ENCODE results near the gene BTBD2.

The BTBD2 gene

GRCh38 chr19:1952635-1953034 is 62.9 kb downstream of the BTBD2 start:
- peaks cover 19% of the 10 kb centered on the region; the same call in 1 of the 2 replicates for H3K36me3 ChIP-seq (ENCODE audit: control insufficient read depth, insufficient read depth, low read length)
- no peaks in the 10 kb centered on the region; the same call in 1 of the 2 replicates for H3K4me1 ChIP-seq (ENCODE audit: control insufficient read depth, insufficient read depth, low read length)
- H3K4me3 ChIP-seq (ENCODE audit: low read depth, low read length), result no peak overlapping the region
- H3K9ac ChIP-seq (ENCODE audit: low read depth, low read length), result no peak overlapping the region
- H3K9me3 ChIP-seq (ENCODE audit: control insufficient read depth, insufficient read depth, low read length), result no peaks in the 10 kb centered on the region
- H3K27me3 ChIP-seq (ENCODE audit: control insufficient read depth, insufficient read depth, low read length), result no peaks in the 10 kb centered on the region
- no peak overlapping the region for H3K27ac ChIP-seq (ENCODE audit: low read depth, low read length)

GRCh38 chr19:1950640-1951039 is 64.9 kb downstream of the BTBD2 start:
- Histone ChIP-seq H3K9ac (ENCODE audit: low read depth, low read length) (no peak overlapping the region), H3K9me3 (ENCODE audit: control insufficient read depth, insufficient read depth, low read length) (no peaks in the 10 kb centered on the region), H3K4me1 (ENCODE audit: control insufficient read depth, insufficient read depth, low read length) (no peaks in the 10 kb centered on the region; the same call in 1 of the 2 replicates), H3K36me3 (ENCODE audit: control insufficient read depth, insufficient read depth, low read length) (peaks cover 21% of the 10 kb centered on the region; the same call in 1 of the 2 replicates), H3K27ac (ENCODE audit: low read depth, low read length) (no peak overlapping the region), H3K27me3 (ENCODE audit: control insufficient read depth, insufficient read depth, low read length) (no peaks in the 10 kb centered on the region), H3K4me3 (ENCODE audit: low read depth, low read length) (no peak overlapping the region)

GRCh38 chr19:1949304-1950101 is 66.0 kb downstream of the BTBD2 start:
- H3K27ac ChIP-seq (ENCODE audit: low read depth, low read length), result no peak overlapping the region
- no peaks in the 10 kb centered on the region for H3K9me3 ChIP-seq (ENCODE audit: control insufficient read depth, insufficient read depth, low read length)
- H3K9ac ChIP-seq (ENCODE audit: low read depth, low read length), result no peak overlapping the region
- H3K4me3 ChIP-seq (ENCODE audit: low read depth, low read length), result no peak overlapping the region
- H3K27me3 ChIP-seq (ENCODE audit: control insufficient read depth, insufficient read depth, low read length), result no peaks in the 10 kb centered on the region
- H3K36me3 ChIP-seq (ENCODE audit: control insufficient read depth, insufficient read depth, low read length), result peaks cover 21% of the 10 kb centered on the region; the same call in 1 of the 2 replicates
- H3K4me1 ChIP-seq (ENCODE audit: control insufficient read depth, insufficient read depth, low read length), result no peaks in the 10 kb centered on the region; the same call in 1 of the 2 replicates

GRCh38 chr19:1947651-1948209 is 67.8 kb downstream of the BTBD2 start:
- peaks cover 10% of the 10 kb centered on the region for H3K4me1 ChIP-seq (ENCODE audit: control insufficient read depth, insufficient read depth, low read length)
- no peak overlapping the region for H3K27ac ChIP-seq (ENCODE audit: low read depth, low read length)
- H3K4me3 ChIP-seq (ENCODE audit: low read depth, low read length), result no peak overlapping the region
- no peaks in the 10 kb centered on the region for H3K27me3 ChIP-seq (ENCODE audit: control insufficient read depth, insufficient read depth, low read length)
- H3K36me3 ChIP-seq (ENCODE audit: control insufficient read depth, insufficient read depth, low read length), result peaks cover 10% of the 10 kb centered on the region; the same call in 1 of the 2 replicates
- no peaks in the 10 kb centered on the region for H3K9me3 ChIP-seq (ENCODE audit: control insufficient read depth, insufficient read depth, low read length)
- no peak overlapping the region for H3K9ac ChIP-seq (ENCODE audit: low read depth, low read length)

- H3K36me3 ChIP-seq (ENCODE audit: control insufficient read depth, insufficient read depth, low read length), result 0 out of 2 replicates have a peak, but pooled peaks cover 7% of the 10 kb centered on the region
- no peaks in the 10 kb centered on the region for H3K27me3 ChIP-seq (ENCODE audit: control insufficient read depth, insufficient read depth, low read length)
- no peak overlapping the region for H3K9ac ChIP-seq (ENCODE audit: low read depth, low read length)
- H3K4me1 ChIP-seq (ENCODE audit: control insufficient read depth, insufficient read depth, low read length), result peaks cover 11% of the 10 kb centered on the region
- no peaks in the 10 kb centered on the region for H3K9me3 ChIP-seq (ENCODE audit: control insufficient read depth, insufficient read depth, low read length)
- no peak overlapping the region for H3K4me3 ChIP-seq (ENCODE audit: low read depth, low read length)
- no peak overlapping the region for H3K27ac ChIP-seq (ENCODE audit: low read depth, low read length)
These were observed 69.6 kb downstream of the BTBD2 start for GRCh38 chr19:1945899-1946298.

- Histone ChIP-seq H3K27ac (ENCODE audit: low read depth, low read length) (no peak overlapping the region), H3K9ac (ENCODE audit: low read depth, low read length) (no peak overlapping the region), H3K4me1 (ENCODE audit: control insufficient read depth, insufficient read depth, low read length) (peaks cover 11% of the 10 kb centered on the region), H3K9me3 (ENCODE audit: control insufficient read depth, insufficient read depth, low read length) (no peaks in the 10 kb centered on the region), H3K4me3 (ENCODE audit: low read depth, low read length) (no peak overlapping the region), H3K27me3 (ENCODE audit: control insufficient read depth, insufficient read depth, low read length) (no peaks in the 10 kb centered on the region), H3K36me3 (ENCODE audit: control insufficient read depth, insufficient read depth, low read length) (0 out of 2 replicates have a peak, but pooled peaks cover 7% of the 10 kb centered on the region)
These were observed 70.5 kb downstream of the BTBD2 start for GRCh38 chr19:1944916-1945561.

- no peaks in the 10 kb centered on the region for H3K27me3 ChIP-seq (ENCODE audit: control insufficient read depth, insufficient read depth, low read length)
- no peak overlapping the region for H3K9ac ChIP-seq (ENCODE audit: low read depth, low read length)
- no peak overlapping the region for H3K4me3 ChIP-seq (ENCODE audit: low read depth, low read length)
- peaks cover 11% of the 10 kb centered on the region for H3K4me1 ChIP-seq (ENCODE audit: control insufficient read depth, insufficient read depth, low read length)
- H3K27ac ChIP-seq (ENCODE audit: low read depth, low read length), result no peak overlapping the region
- H3K36me3 ChIP-seq (ENCODE audit: control insufficient read depth, insufficient read depth, low read length), result 0 out of 2 replicates have a peak, but pooled peaks cover 3% of the 10 kb centered on the region
- no peaks in the 10 kb centered on the region for H3K9me3 ChIP-seq (ENCODE audit: control insufficient read depth, insufficient read depth, low read length)
These were observed 71.2 kb downstream of the BTBD2 start for GRCh38 chr19:1944088-1944915.

GRCh38 chr19:1943661-1944087 is 71.8 kb downstream of the BTBD2 start:
- Histone ChIP-seq H3K9ac (ENCODE audit: low read depth, low read length) (no peak overlapping the region), H3K27me3 (ENCODE audit: control insufficient read depth, insufficient read depth, low read length) (no peaks in the 10 kb centered on the region), H3K27ac (ENCODE audit: low read depth, low read length) (no peak overlapping the region), H3K36me3 (ENCODE audit: control insufficient read depth, insufficient read depth, low read length) (0 out of 2 replicates have a peak, but pooled peaks cover 3% of the 10 kb centered on the region), H3K4me1 (ENCODE audit: control insufficient read depth, insufficient read depth, low read length) (peaks cover 11% of the 10 kb centered on the region), H3K9me3 (ENCODE audit: control insufficient read depth, insufficient read depth, low read length) (no peaks in the 10 kb centered on the region), H3K4me3 (ENCODE audit: low read depth, low read length) (no peak overlapping the region)

- Histone ChIP-seq H3K36me3 (ENCODE audit: control insufficient read depth, insufficient read depth, low read length) (0 out of 2 replicates have a peak, but pooled peaks cover 3% of the 10 kb centered on the region), H3K4me3 (ENCODE audit: low read depth, low read length) (peak overlapping the region; percentile 99), H3K27me3 (ENCODE audit: control insufficient read depth, insufficient read depth, low read length) (no peaks in the 10 kb centered on the region), H3K4me1 (ENCODE audit: control insufficient read depth, insufficient read depth, low read length) (peaks cover 11% of the 10 kb centered on the region), H3K9me3 (ENCODE audit: control insufficient read depth, insufficient read depth, low read length) (no peaks in the 10 kb centered on the region), H3K27ac (ENCODE audit: low read depth, low read length) (peak overlapping the region; percentile 94), H3K9ac (ENCODE audit: low read depth, low read length) (no peak overlapping the region)
These were observed 72.5 kb downstream of the BTBD2 start for GRCh38 chr19:1942934-1943555.

All from HUES48 (cell line).